ENCODE data around the gene ITIH5. TPM values are rescaled to one million over a fixed set of nuclear protein-coding genes. Genes with fewer than 3 reads are reported as not detected.

The ITIH5 gene
- total and polyA plus RNA-seq, 2 donors (not counting 1 experiment from before 2014, with no cell fraction given) = not detected

DNA sequence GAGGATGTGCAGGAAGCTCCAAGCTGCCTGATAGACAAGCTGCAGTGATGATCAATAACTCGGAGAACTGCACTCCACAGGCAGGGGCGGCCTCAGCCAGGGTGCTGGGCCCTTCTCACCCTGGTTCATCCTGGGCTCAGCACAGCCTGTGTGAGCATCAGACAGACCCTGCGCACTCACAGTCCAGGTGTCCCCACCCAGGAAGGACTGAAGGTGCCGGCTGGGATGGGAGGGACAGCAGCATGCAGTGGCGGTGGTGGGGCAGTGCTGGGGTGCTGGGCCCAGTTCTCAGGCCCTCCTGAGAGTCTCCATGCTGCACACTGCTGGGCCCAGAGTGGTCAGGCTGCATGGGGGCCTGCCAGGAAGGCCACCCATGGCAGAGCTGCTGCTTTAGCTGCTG, 74.1 kb downstream of the ITIH5 start:
- WGBS (ENCODE audit: insufficient coverage) = 93% methylated on average over 5 of the region's 5 CpGs
- Histone ChIP-seq H3K4me2 (replicated peaks; ENCODE audit: low read depth, low read length, poor library complexity, severe bottlenecking) (no peak overlapping the region), H4K20me1 (ENCODE audit: control insufficient read depth, insufficient read depth, low read length, poor library complexity, severe bottlenecking) (no peaks in the 10 kb centered on the region), H3K9ac (ENCODE audit: low read length) (no peak overlapping the region), H3K4me1 (ENCODE audit: control insufficient read depth in 2 of 2, insufficient read depth in 2 of 2, low read length in 2 of 2) (no peaks in the 10 kb centered on the region), H3K27me3 (replicated peaks in 1 of 4; ENCODE audit: control extremely low read depth in 1 of 4, control insufficient read depth in 3 of 4, insufficient read depth in 4 of 4, low read length in 3 of 4) (no peaks in the 10 kb centered on the region), H3K36me3 (replicated peaks in 1 of 2; ENCODE audit: control extremely low read depth in 1 of 2, control insufficient read depth in 1 of 2, extremely low read depth in 1 of 2, insufficient read depth in 2 of 2, low read length in 1 of 2) (no peaks in the 10 kb centered on the region), H3K4me3 (ENCODE audit: control extremely low read depth in 1 of 5, extremely low read depth in 1 of 5, insufficient read depth in 1 of 5, low read depth in 2 of 5, low read length in 4 of 5) (no peak overlapping the region), H3K79me2 (ENCODE audit: control insufficient read depth, insufficient read depth, low read length) (no peaks in the 10 kb centered on the region), H2AFZ (ENCODE audit: insufficient read depth, low read depth, low read length, poor library complexity, severe bottlenecking) (no peak overlapping the region), H3K27ac (ENCODE audit: low read length in 2 of 2) (no peak overlapping the region), H3K9me3 (ENCODE audit: control extremely low read depth in 1 of 3, control insufficient read depth in 2 of 3, insufficient read depth in 1 of 3, low read length in 2 of 3) (no peaks in the 10 kb centered on the region)
- no peak overlapping the region for H3K27ac Mint-ChIP-seq
- no peak for TF ChIP-seq EZH2 (IDR thresholded peaks at IDR 0.05; ENCODE audit: borderline replicate concordance, insufficient read depth, low read depth, low read length, poor library complexity, severe bottlenecking)
- TF ChIP-seq, protein P1, sequence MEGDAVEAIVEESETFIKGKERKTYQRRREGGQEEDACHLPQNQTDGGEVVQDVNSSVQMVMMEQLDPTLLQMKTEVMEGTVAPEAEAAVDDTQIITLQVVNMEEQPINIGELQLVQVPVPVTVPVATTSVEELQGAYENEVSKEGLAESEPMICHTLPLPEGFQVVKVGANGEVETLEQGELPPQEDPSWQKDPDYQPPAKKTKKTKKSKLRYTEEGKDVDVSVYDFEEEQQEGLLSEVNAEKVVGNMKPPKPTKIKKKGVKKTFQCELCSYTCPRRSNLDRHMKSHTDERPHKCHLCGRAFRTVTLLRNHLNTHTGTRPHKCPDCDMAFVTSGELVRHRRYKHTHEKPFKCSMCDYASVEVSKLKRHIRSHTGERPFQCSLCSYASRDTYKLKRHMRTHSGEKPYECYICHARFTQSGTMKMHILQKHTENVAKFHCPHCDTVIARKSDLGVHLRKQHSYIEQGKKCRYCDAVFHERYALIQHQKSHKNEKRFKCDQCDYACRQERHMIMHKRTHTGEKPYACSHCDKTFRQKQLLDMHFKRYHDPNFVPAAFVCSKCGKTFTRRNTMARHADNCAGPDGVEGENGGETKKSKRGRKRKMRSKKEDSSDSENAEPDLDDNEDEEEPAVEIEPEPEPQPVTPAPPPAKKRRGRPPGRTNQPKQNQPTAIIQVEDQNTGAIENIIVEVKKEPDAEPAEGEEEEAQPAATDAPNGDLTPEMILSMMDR (IDR thresholded peaks at IDR 0.05) = no peak
- peaks cover 7% of the 10 kb centered on the region for H3K27me3 Mint-ChIP-seq
- no peak overlapping the region for H3K4me3 Mint-ChIP-seq
- H3K4me1 Mint-ChIP-seq = no peaks in the 10 kb centered on the region
- intact Hi-C loops (cut with micrococcal nuclease) = no loop called here
- no peaks in the 10 kb centered on the region for H3K9me3 Mint-ChIP-seq (ENCODE audit: insufficient read depth)
- DNase-seq = no peak
- CTCF ChIA-PET = no interaction called here
- no peak for ATAC-seq (ENCODE audit: low read depth)
- POLR2A ChIA-PET = no interaction called here

DNA sequence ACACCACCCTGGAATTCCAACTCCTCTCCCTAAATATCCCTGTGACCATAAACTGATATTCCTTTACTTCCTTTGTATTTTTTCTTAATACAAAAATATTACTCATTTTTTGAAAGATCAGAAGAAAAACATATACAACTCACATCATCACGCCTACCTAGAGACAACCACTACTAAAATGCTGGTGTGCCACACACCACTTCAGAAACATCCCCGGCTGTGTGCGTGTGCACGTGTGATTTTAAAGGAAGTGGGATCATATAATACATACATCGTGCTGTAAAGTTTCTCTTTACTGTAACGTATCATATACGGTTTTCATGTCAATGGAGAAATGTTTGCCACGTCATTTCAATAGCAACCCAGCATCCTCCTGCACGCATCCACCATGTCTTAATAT, 76.5 kb downstream of the ITIH5 start:
- no peaks in the 10 kb centered on the region for H3K4me1 Mint-ChIP-seq
- no peak overlapping the region for H3K4me2 ChIP-seq (replicated peaks; ENCODE audit: low read depth, low read length, poor library complexity, severe bottlenecking)
- no peaks in the 10 kb centered on the region for H3K36me3 ChIP-seq (replicated peaks in 1 of 2; ENCODE audit: control extremely low read depth in 1 of 2, control insufficient read depth in 1 of 2, extremely low read depth in 1 of 2, insufficient read depth in 2 of 2, low read length in 1 of 2)
- no peak overlapping the region for H3K27ac Mint-ChIP-seq
- no peak overlapping the region for H2AFZ ChIP-seq (ENCODE audit: insufficient read depth, low read depth, low read length, poor library complexity, severe bottlenecking)
- H3K4me3 ChIP-seq (ENCODE audit: control extremely low read depth in 1 of 5, extremely low read depth in 1 of 5, insufficient read depth in 1 of 5, low read depth in 2 of 5, low read length in 4 of 5) = no peak overlapping the region
- ATAC-seq (ENCODE audit: low read depth) (no peak), DNase-seq (no peak)
- H3K27ac ChIP-seq (ENCODE audit: low read length in 2 of 2) = no peak overlapping the region
- ChIA-PET CTCF (no interaction called here), POLR2A (no interaction called here)
- peaks cover 12% of the 10 kb centered on the region for H3K27me3 Mint-ChIP-seq
- no peak overlapping the region for H3K4me3 Mint-ChIP-seq
- no peak for TF ChIP-seq EZH2 (IDR thresholded peaks at IDR 0.05; ENCODE audit: borderline replicate concordance, insufficient read depth, low read depth, low read length, poor library complexity, severe bottlenecking)
- TF ChIP-seq, protein P1 (IDR thresholded peaks at IDR 0.05) = no peak
- H3K9me3 Mint-ChIP-seq (ENCODE audit: insufficient read depth) = no peaks in the 10 kb centered on the region
- no peaks in the 10 kb centered on the region for H3K79me2 ChIP-seq (ENCODE audit: control insufficient read depth, insufficient read depth, low read length)
- intact Hi-C loops (cut with micrococcal nuclease) = no loop called here
- WGBS (ENCODE audit: insufficient coverage) = 93% methylated on average over 4 of the region's 9 CpGs
- no peaks in the 10 kb centered on the region for H4K20me1 ChIP-seq (ENCODE audit: control insufficient read depth, insufficient read depth, low read length, poor library complexity, severe bottlenecking)
- no peaks in the 10 kb centered on the region for H3K4me1 ChIP-seq (ENCODE audit: control insufficient read depth in 2 of 2, insufficient read depth in 2 of 2, low read length in 2 of 2)
- no peaks in the 10 kb centered on the region for H3K27me3 ChIP-seq (replicated peaks in 1 of 4; ENCODE audit: control extremely low read depth in 1 of 4, control insufficient read depth in 3 of 4, insufficient read depth in 4 of 4, low read length in 3 of 4)
- H3K9me3 ChIP-seq (ENCODE audit: control extremely low read depth in 1 of 3, control insufficient read depth in 2 of 3, insufficient read depth in 1 of 3, low read length in 2 of 3) = no peaks in the 10 kb centered on the region
- H3K9ac ChIP-seq (ENCODE audit: low read length) = no peak overlapping the region
